SKM-1 treated with dmso at 0.1 percent for 144 hours (cell line): ENCODE results near the gene MFSD12.

Experiments
- DNase-seq: peaks from one replicate; lab custom pipeline; 2025; ENCODE audit not compliant: unreplicated experiment; lab: John Stamatoyannopoulos, UW

Gene MFSD12

DNA sequence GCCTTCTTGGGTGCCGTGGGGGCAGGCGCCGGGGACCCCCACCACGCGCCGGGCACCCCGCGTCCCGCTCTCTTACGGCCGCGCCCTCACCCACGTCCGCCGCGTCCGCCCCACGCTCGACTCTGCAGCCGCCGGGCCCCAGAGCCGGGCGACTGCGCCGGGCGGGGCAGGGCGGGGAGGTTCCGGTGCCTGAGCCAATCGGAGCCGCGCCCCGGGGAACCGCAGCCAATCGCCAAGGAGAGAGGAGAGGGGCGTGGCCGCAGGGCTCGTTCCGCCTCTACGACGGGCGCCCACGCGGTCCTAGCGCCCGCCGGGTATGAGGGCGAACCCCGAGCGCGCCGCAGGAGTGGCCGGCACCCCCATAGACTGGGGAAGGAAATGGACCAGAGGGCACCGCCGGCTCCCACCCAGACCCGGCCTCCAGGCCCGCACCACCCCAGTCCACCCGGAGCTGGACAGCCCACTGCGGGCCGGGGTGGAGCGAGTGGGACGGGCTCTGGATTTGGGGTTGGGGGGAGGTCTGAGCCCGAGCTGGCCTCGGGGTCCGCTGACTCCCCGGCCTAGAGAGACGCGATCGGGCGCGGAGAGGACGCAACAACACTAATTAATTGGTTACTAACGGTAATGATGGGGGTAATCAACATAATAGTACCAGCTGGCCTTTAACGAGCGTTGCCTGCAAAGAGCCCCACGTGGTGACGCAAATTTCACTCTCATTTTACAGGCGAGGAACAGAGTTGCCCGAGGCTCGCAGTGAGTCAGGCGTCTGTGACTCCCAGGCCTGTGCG, at the start of gene MFSD12:
MFSD12 (minus strand) TSS at position 126 of the 788 bp plus-strand sequence. CDS start 183 bp downstream, outside the sequence.
- peak; percentile 89 for DNase-seq

- no peak for DNase-seq
These were observed 49.4 kb upstream of the MFSD12 start, which contains the start of gene TBXA2R for GRCh38 chr19:3606690-3607289. TSS of gene TBXA2R (minus strand) at chr19:3606875. CDS start at chr19:3600634, 6,241 bp downstream.

DNA sequence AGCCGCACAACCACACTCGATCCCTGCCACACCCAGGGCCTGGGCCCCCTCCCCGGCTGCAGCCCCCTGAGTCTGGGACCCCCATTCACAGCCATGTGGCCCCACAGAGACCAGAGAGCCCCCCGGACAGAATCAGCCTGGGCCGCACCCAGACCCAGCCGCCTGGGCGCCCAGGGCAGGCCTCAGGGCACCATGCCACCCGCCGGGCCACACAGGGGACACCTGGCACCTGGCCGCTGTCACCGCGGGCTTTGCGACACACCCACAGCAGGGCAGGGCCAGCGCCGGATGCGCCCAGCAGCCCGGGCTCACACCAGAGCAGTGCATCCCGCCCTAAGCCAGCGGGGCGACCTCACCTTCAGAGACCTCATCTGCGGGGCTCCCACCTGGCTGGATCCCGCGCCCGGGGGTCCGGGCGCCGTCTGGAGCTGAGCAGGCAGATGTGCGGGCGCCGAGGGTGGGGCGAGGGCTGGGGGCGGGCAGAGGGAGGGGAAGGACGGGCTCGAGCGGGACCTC, 48.8 kb upstream of the MFSD12 start:
- no peak for DNase-seq

DNA sequence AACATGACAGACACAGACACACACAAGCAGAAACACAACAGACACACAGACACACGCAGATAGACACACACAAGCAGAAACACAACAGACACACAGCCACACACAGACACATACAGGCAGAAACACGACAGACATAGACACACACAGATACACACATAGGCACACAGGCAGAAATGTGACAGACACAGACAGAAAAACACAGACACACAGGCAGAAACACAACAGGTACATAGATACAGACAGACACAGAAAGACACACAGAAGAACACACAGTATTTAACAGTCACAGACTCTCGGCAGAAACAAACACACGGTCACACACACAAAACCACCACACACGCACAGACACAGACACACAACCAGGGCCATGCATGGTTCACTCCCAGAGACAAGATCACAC, 48.4 kb upstream of the MFSD12 start:
- no peak for DNase-seq

GRCh38 chr19:3605361-3605760, 48.0 kb upstream of the MFSD12 start:
- no peak for DNase-seq

DNA sequence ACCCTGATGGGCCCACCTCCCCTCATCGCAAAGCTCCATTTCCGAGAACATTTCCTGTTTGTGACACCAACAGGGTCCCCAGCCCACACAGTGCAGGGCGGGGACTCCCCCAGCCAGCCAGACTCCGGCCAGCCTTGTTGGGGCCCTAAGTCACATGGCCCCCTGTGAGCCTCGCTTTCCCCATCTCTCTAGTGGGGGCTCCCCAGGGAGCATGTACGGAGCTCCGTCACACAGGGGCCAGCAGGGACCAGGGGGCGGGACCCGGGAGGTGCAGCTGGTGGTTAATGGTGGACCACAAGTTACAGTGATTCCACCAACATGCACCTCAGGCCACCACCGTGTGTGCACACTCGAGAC, 47.6 kb upstream of the MFSD12 start:
- DNase-seq, result no peak

GRCh38 chr19:3604227-3604986, 47.0 kb upstream of the MFSD12 start:
- no peak for DNase-seq

DNA sequence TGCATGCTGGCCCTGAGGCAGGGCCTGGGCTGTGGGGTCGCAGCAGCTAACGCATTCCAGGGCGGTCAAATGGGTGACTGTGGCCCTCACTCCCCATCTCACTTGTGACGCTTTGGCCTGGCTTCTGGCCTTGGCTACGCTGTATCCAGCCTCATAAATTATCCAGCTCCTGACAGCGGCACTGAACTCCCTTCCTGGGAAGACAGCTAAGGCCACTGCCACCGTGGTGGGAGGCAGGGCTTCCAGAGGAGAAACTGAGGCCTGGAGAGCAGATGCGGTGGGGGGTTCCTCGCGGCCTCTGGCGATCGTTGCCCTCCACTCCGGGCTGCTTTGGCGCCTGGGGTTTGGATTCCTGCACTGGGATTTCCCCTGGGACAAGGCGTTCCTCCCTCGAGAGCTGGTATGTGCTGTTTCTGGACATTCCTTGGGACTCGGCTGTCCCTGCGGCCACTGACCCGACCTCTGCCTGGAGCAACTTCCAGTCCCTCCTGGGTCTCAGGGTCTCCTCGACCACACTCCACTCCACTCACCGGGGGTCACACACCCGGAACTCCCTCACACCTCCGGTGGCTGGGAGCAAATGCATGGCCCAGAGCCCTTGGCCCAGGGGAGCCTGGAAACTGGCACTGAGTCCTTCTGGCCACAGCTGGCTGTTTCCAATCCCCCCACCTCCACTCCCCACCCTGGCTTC, 45.9 kb upstream of the MFSD12 start:
- no peak for DNase-seq

DNA sequence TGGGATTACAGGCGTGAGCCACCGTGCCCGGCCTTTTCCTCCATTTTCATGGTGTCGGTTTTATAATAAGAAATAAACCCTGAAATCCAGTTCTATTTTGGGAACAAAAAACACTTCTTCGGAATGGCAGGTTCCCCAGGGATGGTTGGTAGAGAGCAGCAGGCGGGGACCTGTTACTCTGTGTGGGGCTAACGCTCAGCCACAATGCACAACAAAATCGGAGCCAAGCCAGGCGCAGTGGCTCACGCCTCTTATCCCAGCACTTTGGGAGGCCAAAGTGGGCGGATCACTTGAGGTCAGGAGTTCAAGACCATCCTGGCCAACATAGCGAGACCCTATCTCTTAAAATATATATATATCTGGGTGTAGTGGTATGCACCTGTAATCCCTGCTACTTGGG, 43.6 kb upstream of the MFSD12 start:
- no peak for DNase-seq

DNA sequence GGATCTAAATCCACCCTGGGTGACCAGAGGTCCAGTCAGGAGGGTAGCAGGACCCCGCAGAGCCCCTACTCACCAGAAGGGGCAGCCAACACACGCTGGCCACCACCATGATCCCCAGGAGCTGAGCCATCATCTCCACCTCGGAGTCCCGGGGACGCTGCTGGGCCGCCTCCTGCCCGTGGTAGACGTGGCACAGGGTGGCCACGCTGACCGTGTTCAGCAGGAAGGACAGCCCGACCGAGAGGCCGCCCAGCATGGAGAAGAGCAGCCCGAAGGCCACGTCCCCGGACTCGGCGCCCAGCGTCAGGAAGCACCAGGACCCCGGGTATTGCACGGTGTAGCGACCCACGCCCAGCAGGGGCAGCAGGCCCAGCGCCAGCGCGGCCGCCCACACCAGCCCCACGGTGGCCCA, 42.4 kb upstream of the MFSD12 start:
- no peak for DNase-seq

DNA sequence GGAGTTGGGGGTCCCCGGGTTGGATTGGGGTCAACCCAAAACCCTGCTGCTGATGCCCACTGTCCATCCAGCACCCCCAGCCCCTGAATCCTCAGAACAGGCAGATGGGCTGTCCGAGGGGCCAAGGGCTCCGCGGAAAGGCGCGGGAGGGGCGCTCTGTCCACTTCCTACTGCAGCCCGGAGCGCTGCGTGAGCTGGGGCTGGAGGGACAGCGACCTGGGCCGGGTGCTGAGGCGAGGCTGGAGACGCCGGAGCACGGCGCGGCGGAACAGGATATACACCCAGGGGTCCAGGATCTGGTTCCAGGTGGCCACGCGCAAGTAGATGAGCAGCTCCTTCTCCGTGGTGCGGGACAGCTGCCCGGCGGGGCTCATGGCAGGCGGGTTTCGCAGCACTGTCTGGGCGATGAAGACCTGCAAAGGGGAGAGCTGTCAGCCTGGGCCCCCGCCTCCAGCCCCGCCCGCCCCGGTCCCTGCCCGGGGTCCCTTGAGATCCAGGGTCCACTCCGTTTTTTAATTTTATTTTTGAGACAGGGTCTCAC, 38.2 kb upstream of the MFSD12 start:
- DNase-seq, result no peak

DNA sequence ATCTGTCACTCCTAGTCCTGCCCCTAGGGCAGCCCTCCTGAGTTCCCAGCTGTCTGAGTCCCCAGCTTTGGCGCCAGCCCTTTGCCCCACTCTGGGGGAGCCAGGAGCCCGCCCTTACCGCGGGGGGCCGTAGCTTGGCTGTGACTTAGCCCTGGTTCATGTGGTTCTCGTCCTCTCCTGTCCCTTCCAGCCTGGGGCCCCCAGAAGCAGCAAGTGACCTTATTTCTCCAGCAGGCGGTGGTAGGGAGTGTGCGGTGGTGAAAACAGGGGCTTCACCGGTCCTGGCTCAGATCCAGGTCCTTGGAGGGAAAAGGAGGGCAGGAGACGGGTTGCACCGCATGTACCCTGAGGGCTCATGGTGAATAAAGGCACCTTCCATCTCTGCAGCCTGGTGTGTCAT, 35.8 kb upstream of the MFSD12 start:
- no peak for DNase-seq

DNA sequence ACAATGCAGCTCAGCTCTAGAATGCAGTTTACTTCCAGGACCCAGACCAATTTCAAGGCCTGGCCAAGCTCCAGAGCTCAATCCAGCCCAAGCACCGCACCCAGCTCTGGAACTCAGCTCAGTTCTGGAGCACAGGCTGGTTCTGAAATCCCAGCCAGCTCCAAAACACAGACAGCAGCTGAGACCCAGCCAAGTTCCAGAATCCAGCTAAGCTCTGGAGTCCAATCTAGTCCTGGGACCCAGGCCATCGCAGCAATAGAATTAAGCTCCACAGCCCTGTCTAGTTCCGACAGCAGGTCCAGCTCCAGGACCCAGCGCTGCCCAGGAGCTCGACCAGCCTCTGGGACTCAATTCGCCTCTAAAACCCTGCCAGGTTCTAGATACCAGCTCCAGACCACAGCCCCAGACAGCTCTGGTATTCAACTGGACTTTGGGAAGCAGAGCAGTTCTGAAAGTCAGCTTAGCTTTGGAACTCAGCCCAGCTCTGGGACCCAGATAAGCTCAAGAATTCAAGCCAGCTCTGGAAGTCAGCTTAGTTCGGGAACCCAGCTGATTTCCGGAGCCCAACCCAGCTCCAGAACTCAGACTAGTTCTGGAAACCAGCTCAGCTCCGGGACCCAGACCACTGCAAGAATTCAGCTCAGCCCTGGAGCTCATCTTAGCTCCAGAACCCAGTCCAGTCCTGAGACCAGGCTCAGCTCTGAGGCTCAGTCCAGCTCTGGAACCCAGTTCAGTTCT, 34.7 kb upstream of the MFSD12 start:
- no peak for DNase-seq

DNA sequence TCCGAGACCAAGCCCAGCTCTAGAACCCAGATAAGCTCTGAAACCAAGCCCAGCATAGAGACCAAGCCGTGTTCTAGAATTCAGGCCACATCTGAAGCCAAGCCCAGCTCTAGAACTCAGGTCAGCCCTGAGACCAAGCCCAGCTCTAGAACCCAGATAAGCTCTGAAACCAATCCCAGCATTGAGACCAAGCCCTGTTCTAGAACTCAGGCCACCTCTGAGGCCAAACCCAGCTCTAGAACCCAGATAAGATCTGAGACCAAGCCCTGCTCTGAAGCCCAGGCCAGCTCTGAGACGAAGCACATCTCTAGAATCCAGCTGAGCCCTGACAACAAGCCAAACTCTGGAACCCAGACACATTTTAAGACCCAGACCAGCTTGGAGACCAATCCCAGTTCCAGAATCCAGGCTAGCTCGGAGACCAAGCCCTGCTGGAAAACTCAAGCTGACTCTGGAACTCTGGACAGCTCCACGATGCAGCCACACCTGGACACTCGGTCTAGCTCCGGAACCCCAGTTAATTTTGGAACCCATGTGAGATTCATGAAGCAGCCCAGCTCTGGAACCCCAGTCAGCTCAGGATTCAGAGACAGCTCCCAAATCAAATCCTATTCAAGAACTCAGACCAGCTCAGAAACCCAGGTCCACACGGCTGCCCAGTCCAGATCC, 33.7 kb upstream of the MFSD12 start:
- no peak for DNase-seq

DNA sequence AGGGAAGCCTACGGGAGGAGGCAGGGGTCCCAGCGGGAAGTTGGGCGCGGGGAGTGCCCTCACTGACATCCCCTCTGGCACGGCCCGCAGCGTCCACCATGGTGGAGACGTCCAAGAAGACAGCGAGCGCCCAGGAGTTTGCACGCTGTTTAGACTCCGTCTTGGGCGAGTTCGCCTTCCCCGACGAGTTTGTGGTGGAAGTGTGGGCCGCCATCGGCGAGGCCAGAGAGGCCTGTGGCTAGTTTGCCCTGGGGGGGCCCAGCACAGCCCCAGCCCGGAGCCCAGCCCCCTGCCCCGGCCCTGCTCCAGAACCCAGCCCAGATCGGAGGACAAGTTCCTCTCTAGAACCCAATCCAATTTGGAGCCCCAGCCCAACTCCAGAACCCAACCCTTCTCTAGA, 32.6 kb upstream of the MFSD12 start:
- DNase-seq, result no peak

DNA sequence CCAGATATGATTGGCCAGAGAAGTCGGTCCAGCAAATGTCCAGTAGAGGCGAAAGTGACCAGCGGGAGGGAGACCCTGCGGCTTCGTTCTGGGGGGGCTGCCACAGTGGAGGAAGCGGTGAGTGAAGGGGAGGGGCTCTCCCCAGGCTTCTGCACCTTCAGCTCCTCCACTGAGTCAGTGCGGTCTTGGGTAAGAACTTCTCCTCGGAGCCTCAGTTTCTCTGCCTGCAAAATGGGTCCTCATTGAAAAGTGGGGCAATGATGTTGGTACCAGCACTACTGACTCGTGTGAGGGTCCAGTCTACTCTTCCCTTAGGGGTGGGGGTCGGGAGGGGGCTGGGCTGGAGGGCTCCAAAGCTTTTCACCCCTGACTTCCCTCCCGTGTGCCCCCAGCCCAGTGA, 32.1 kb upstream of the MFSD12 start:
- DNase-seq, result no peak

DNA sequence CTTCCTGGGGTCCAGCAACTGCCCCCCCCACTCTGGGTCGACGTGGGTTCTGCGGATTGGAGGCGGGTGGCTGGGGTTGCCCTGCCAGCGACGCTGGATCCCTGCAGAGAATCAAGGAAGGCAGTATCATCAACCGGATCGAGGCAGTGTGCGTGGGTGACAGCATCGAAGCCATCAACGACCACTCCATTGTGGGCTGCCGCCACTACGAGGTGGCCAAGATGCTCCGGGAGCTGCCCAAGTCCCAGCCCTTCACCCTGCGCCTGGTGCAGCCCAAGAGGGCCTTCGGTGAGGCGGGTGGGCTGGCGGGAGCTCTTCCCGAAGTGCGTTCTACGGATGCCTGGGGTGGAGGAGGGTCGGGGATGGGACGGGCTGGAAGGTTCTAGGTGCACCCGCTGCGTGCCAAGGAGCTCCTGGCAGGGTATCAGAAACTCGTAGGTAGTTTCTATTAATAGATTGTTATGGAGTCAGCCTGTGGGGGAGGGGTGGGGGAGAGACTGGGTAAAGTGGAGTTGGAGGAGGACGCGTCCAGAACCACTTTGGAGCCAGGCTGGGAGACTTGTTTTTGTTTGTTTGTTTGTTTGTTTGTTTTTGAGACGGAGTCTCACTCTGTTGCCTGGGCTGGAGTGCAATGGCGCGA, 29.4 kb upstream of the MFSD12 start:
- DNase-seq, result no peak

GRCh38 chr19:3586127-3586626, 28.8 kb upstream of the MFSD12 start:
- DNase-seq, result no peak
